MCF 10A (cell line): Measurements from ENCODE around the gene ACER3. TPM values are rescaled to one million over a fixed set of nuclear protein-coding genes. Genes with fewer than 3 reads are reported as not detected.
"Not testable (repeated sequence)": the region's sequence is repeated elsewhere in the genome, so short reads cannot be mapped to it uniquely, and the experiment has no call there.

Experiments
- BruUV-seq: library from RNA; stranded (reverse); fragments of 400-500 nt; replicated peaks from 2 replicates; lab custom pipeline; 2021; lab: Mats Ljungman, UMichigan
- CTCF ChIA-PET: fragments of 300-600 bp; sonication (Branson Sonifier 250); formaldehyde crosslinking; extraction: SDS; loops from one replicate; lab custom pipeline; 2021; ENCODE audit warnings: antibody characterized with exemption, inconsistent platforms; lab: Yijun Ruan, JAX
- POLR2A ChIA-PET: fragments of 300-600, 350-650 bp; sonication (Branson Sonifier 250); formaldehyde crosslinking; extraction: SDS; loops from one replicate; lab custom pipeline; 2020; ENCODE audit warnings: antibody characterized with exemption, inconsistent platforms; lab: Yijun Ruan, JAX
- DNase-seq: peaks from one replicate; pipeline ENCODE4 v3.0.0-alpha.2; 2018; ENCODE audit not compliant: unreplicated experiment
- H3K27ac Mint-ChIP-seq: one replicate; pipeline ENCODE4 v1.8.0; 2022; ENCODE audit warnings: mild to moderate bottlenecking, low read depth, mixed read lengths; ENCODE audit not compliant: unreplicated experiment
- H3K27me3 Mint-ChIP-seq: one replicate; pipeline ENCODE4 v1.8.0; 2022; ENCODE audit warnings: mixed read lengths; ENCODE audit not compliant: insufficient read depth, unreplicated experiment
- H3K36me3 Mint-ChIP-seq: one replicate; pipeline ENCODE4 v1.8.0; 2022; ENCODE audit warnings: mild to moderate bottlenecking, moderate library complexity, mixed read lengths; ENCODE audit not compliant: insufficient read depth, unreplicated experiment
- H3K4me1 Mint-ChIP-seq: one replicate; pipeline ENCODE4 v1.8.0; 2022; ENCODE audit warnings: mixed read lengths; ENCODE audit not compliant: insufficient read depth, unreplicated experiment
- H3K4me3 Mint-ChIP-seq: one replicate; pipeline ENCODE4 v1.8.0; 2022; ENCODE audit warnings: mild to moderate bottlenecking, moderate library complexity, mixed read lengths; ENCODE audit not compliant: unreplicated experiment
- H3K9me3 Mint-ChIP-seq: one replicate; pipeline ENCODE4 v1.8.0; 2022; ENCODE audit warnings: mixed read lengths; ENCODE audit not compliant: unreplicated experiment
- intact Hi-C: fragments of 100-400 bp; cut with micrococcal nuclease; formaldehyde crosslinking; loops from 2 replicates; pipeline ENCODE4 v1.14.1; 2022
- total RNA-seq: library from RNA; stranded (reverse); gene quantifications from 2 replicates; pipeline ENCODE4 v1.2.3, GENCODE V29; 2022
- TF ChIP-seq, protein P1 (sequence below): fragments of 200-600 bp; IDR thresholded peaks from one replicate; pipeline ENCODE4 v1.8.0; 2022; ENCODE audit warnings: antibody characterized with exemption, mild to moderate bottlenecking; ENCODE audit not compliant: unreplicated experiment

ACER3 gene
- total RNA-seq, 1 experiment from 2014 or later: 12.7 TPM

DNA sequence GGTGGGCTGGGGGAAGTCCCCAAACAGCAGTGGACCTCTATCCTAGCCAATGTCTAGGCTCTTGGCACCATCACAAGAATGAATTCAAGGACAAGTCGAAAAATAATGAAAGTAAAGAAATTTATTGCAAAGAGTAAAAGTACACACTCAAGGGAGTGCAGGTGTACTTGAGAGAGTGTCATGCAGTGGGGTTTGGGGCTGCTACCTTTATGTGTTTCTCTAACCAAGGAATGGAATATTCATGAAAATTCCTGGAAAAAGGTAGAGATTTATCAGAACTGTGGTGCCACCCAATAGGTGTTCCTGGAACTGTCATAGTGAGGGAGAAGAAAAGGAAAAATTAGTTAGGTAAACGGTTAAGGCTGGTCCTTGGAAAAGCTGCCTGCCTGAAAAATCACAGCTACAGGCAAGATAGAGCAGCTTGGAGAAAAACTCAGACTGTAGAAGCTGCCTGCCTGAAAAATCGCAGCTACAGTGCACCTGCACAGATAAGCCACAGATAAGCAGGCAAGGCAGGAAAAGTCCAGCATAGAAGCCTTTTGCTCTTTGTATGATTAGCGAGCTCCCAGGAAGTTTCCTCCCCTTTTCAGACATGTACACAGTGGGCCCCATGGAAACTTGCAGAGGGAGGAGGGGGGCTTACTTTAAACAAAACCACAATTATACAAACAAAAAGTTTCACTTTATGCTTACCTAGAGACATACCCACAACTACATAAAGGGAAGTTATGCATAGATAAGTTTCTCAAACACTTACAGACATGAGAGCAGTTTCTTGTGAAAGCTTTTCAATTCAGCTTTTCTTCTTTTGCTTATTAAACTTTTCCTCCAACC lies 102.1 kb downstream of the ACER3 start:
- no peaks in the 10 kb centered on the region for H3K27me3 Mint-ChIP-seq
- CTCF ChIA-PET: interaction anchor here (0.7 kb wide), 1 partner anchor 37 kb away, joined by 3 read pairs; no protein-coding TSS in a partner anchor
- no peak for DNase-seq
- H3K4me3 Mint-ChIP-seq: no peak overlapping the region
- H3K9me3 Mint-ChIP-seq: no peaks in the 10 kb centered on the region
- H3K36me3 Mint-ChIP-seq: peaks cover 7% of the 10 kb centered on the region
- intact Hi-C loops: no loop called here
- no peaks in the 10 kb centered on the region for H3K4me1 Mint-ChIP-seq
- POLR2A ChIA-PET: interaction anchor here (0.6 kb wide), 1 partner anchor 468 kb away, joined by 3 read pairs; no protein-coding TSS in a partner anchor
- H3K27ac Mint-ChIP-seq: no peak overlapping the region
- BruUV-seq: no TSS peak
- TF ChIP-seq, protein P1, sequence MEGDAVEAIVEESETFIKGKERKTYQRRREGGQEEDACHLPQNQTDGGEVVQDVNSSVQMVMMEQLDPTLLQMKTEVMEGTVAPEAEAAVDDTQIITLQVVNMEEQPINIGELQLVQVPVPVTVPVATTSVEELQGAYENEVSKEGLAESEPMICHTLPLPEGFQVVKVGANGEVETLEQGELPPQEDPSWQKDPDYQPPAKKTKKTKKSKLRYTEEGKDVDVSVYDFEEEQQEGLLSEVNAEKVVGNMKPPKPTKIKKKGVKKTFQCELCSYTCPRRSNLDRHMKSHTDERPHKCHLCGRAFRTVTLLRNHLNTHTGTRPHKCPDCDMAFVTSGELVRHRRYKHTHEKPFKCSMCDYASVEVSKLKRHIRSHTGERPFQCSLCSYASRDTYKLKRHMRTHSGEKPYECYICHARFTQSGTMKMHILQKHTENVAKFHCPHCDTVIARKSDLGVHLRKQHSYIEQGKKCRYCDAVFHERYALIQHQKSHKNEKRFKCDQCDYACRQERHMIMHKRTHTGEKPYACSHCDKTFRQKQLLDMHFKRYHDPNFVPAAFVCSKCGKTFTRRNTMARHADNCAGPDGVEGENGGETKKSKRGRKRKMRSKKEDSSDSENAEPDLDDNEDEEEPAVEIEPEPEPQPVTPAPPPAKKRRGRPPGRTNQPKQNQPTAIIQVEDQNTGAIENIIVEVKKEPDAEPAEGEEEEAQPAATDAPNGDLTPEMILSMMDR: no peak

DNA sequence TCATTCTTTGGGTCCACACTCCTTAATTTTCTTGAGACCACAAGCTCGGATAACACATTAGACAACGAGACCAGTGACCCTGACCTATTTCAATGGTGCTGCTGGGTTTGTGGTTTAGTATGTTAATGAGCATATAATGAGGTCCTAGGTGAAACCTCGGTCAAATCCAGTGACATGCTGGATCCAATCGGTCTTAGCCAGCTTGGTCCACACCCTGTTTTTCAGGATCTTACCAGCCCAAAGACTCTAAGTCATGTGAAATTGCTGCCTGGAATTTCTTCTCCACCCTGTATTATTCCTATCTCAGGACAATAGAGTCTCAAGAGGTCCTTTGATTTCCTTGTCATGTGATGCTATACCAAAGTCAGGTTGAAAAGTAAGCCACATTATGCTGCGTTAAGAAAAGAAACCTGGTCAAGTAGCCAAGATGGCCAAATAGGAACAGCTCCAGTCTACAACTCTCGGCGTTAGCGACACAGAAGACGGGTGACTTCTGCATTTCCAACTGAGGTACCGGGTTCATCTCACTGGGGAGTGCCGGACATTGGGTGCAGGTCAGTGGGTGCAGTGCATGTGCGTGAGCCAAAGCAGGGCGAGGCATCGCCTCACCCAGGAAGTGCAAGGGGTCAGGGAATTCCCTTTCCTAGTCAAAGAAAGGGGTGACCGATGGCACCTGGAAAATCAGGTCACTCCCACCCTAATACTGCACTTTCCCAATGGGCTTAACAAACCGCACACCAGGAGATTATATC lies 102.9 kb downstream of the ACER3 start:
- intact Hi-C loops, CTCF ChIA-PET, H3K36me3 Mint-ChIP-seq, H3K9me3 Mint-ChIP-seq, BruUV-seq, H3K27ac Mint-ChIP-seq, DNase-seq, H3K4me1 Mint-ChIP-seq, H3K27me3 Mint-ChIP-seq, H3K4me3 Mint-ChIP-seq: not testable (repeated sequence)
- POLR2A ChIA-PET: interaction anchor here (0.6 kb wide), 1 partner anchor 467 kb away, joined by 3 read pairs; no protein-coding TSS in a partner anchor

DNA sequence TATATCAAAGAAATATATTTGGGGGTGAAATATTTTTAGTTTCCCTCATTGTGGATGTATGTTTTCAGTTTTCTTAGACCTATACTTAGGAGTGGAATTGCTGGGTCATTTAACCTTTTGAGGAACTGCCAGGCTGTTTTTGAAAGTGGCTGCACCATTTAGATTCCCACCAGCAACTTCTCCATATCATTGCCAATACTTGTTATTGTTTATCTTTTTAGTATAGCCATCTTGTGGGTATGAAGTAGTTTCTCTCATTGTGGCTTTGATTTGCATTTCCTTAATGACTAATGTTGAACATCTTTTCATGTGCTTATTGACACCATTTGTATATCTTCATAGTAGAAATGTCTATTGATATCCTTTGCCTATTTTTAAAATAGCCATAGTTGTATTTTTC lies 111.3 kb downstream of the ACER3 start:
- no peak overlapping the region for H3K4me3 Mint-ChIP-seq
- peaks cover 14% of the 10 kb centered on the region for H3K9me3 Mint-ChIP-seq
- no TSS peak for BruUV-seq
- ChIA-PET CTCF (interaction anchor here (0.7 kb wide), 1 partner anchor 53 kb away, joined by 5 read pairs; no protein-coding TSS in a partner anchor), POLR2A (no interaction called here)
- TF ChIP-seq, protein P1: no peak
- no peaks in the 10 kb centered on the region for H3K27me3 Mint-ChIP-seq
- H3K27ac Mint-ChIP-seq: no peak overlapping the region
- H3K4me1 Mint-ChIP-seq: no peaks in the 10 kb centered on the region
- DNase-seq: no peak
- intact Hi-C loops: no loop called here
- no peaks in the 10 kb centered on the region for H3K36me3 Mint-ChIP-seq

DNA sequence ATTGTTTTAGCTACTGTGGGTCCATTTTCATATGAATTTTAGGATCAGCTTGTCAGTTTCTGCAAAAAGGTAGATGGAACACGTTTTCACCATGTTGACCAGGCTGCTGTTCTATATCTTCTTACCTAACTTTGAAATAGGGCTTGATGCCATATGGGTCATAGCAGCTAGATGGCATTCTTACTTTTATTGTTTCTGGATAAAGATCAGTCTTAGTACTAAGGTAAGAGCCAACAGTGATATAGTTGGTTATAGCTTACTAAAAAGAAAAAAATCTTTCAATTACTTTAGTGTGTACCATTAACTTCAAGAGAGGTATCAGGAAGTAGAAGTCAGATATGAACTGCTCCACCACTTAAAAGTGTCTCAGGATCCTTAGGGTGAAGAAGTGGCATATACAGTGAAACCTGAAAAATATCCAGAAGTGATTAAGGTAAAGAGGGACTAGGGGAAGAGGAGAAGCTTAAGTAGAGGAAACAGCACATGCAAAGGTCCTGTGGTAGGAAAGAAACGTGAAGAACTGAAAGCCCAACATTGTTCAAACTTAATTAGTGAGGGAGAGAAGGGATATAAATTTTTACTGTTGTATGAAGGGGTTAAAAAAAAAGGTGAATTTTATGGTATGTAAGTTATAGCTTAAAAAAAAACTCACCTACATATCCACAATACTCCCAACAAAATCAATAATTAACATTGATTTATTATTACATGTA lies 113.6 kb downstream of the ACER3 start:
- Mint-ChIP-seq H3K4me1 (no peaks in the 10 kb centered on the region), H3K27me3 (no peaks in the 10 kb centered on the region), H3K27ac (no peak overlapping the region), H3K9me3 (peaks cover 14% of the 10 kb centered on the region), H3K36me3 (no peaks in the 10 kb centered on the region), H3K4me3 (no peak overlapping the region)
- ChIA-PET CTCF (interaction anchor here (0.6 to 0.9 kb wide), 2 partner anchors 85 to 449 kb away, joined by 3 read pairs; no protein-coding TSS in a partner anchor), POLR2A (interaction anchor here (1.0 to 2.2 kb wide), 2 partner anchors 9 to 47 kb away, joined by 3 to 8 read pairs; no protein-coding TSS in a partner anchor)
- no TSS peak for BruUV-seq
- no peak for DNase-seq
- intact Hi-C loops: no loop called here
- TF ChIP-seq, protein P1: no peak
